Upper lobe of left lung (tissue), 6 donors: ENCODE measurements around the gene CIT. TPM values are rescaled to one million over a fixed set of nuclear protein-coding genes. Genes with fewer than 3 reads are reported as not detected.

Experiments
- ATAC-seq, 2 donors: fragments of 200-7000 bp; cut with Tn5 transposase; one replicate each; pipeline ENCODE4 v1.9.1; 2022; ENCODE audit warnings: mild to moderate bottlenecking in 2 of 2, moderate library complexity in 2 of 2; ENCODE audit not compliant: low FRiP score in 2 of 2
- DNase-seq, 2 donors: peaks; one replicate each; pipeline ENCODE4 v3.0.0-alpha.2; 2019 to 2020
- H3K27ac ChIP-seq, 4 donors: fragments of 200-600 bp; sonication (generic); one replicate each; pipeline ENCODE4 v1.5.1; 2016 to 2019
- H3K27me3 ChIP-seq, 4 donors: fragments of 200-600 bp; sonication (generic); one replicate each; pipeline ENCODE4 v1.5.1; 2017 to 2019
- H3K36me3 ChIP-seq, 4 donors: fragments of 200-600 bp; sonication (generic); one replicate each; pipeline ENCODE4 v1.5.1; 2016 to 2019
- H3K4me1 ChIP-seq, 4 donors: fragments of 200-600 bp; sonication (generic); one replicate each; pipeline ENCODE4 v1.5.1; 2018 to 2019
- H3K4me3 ChIP-seq, 4 donors: fragments of 200-600 bp; sonication (generic); one replicate each; pipeline ENCODE4 v1.5.1; 2017 to 2019; ENCODE audit warnings: mild to moderate bottlenecking in 2 of 4, moderate library complexity in 1 of 4
- H3K9me3 ChIP-seq, 4 donors: fragments of 200-600 bp; sonication (generic); one replicate each; pipeline ENCODE4 v1.5.1; 2018 to 2019
- CTCF ChIP-seq, 6 experiments: fragments of 450-650 bp in 4 of 6; fragments of 200-600 bp in 2 of 6; sonication (generic) in 2 of 6; IDR thresholded peaks; one replicate each; pipeline ENCODE4 v1.5.1; 2016 to 2019; ENCODE audit warnings: antibody characterized with exemption in 6 of 6
- EP300 ChIP-seq, 4 donors: sonication (generic); formaldehyde crosslinking; IDR thresholded peaks; one replicate each; pipeline ENCODE4 v1.5.1; 2017; ENCODE audit warnings: antibody characterized with exemption in 4 of 4, control low read depth in 2 of 4
- POLR2A ChIP-seq, 4 donors: fragments of 450-650 bp; IDR thresholded peaks; one replicate each; pipeline ENCODE4 v1.5.1; 2016 to 2017; ENCODE audit warnings: antibody characterized with exemption in 4 of 4, mild to moderate bottlenecking in 2 of 4
- POLR2AphosphoS5 ChIP-seq, 2 donors: sonication (generic); formaldehyde crosslinking; IDR thresholded peaks; one replicate each; pipeline ENCODE4 v1.5.1; 2017; ENCODE audit warnings: antibody characterized with exemption in 2 of 2
- WGBS, 2 donors: methylation state at CpG; one replicate each; pipeline ENCODE4 v1.1.5; 2017 to 2018; 5-methylcytosine and 5-hydroxymethylcytosine counted together
- total RNA-seq, 6 donors: library from RNA; depleted of rRNA in 4 of 6; stranded (reverse); fragments of >200 nt in 4 of 6; gene quantifications; one replicate each; pipeline versions ENCODE4 v1.1.0 to v1.2.1, GENCODE V29; 2016 to 2021
- donor health status: DM: no; HTN: no; CAD: no; lungs with moderate emphysema.
- donor health status: DM: no; HTN: yes; CAD: no; lungs with severe emphysema.

Gene CIT
- total RNA-seq, 6 donors from 2014 or later = 7.8 to 185 (median 73.6) TPM

DNA sequence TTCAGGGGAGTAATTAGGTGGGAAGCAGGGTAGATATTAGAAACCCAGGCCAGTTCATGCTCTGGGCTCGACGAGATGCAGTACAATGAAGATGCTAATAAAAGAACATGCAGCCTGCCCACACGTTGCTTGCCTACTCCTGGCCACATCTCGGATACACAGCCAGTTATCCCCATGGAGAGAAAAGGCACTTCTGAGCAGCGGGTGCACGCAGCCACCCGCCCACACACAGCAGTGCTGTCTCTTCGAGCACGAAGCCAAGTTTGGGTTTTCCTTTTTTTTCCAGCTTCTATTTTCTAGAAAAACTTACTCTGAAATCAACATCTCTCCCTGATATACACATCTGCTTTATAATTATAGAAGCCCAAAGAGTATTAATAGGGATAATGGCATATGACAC, 85.7 kb downstream of the CIT start:
- ATAC-seq (no peak), DNase-seq (peak in 1 of 2 donors; percentile 7)
- H3K4me1 ChIP-seq = no peaks in the 10 kb centered on the region
- H3K27me3 ChIP-seq = no peaks in the 10 kb centered on the region
- TF ChIP-seq POLR2AphosphoS5 (IDR thresholded peaks at IDR 0.05) = no peak
- no peak for TF ChIP-seq POLR2A (IDR thresholded peaks at IDR 0.05)
- TF ChIP-seq CTCF (IDR thresholded peaks at IDR 0.05) = no peak
- no peak for TF ChIP-seq EP300 (IDR thresholded peaks at IDR 0.05)
- WGBS, 2 donors = 92 to 93% methylated on average over 9 of the region's 9 CpGs
- H3K9me3 ChIP-seq = no peaks in the 10 kb centered on the region
- no peak overlapping the region for H3K27ac ChIP-seq
- H3K36me3 ChIP-seq = no peaks in the 10 kb centered on the region
- H3K4me3 ChIP-seq = no peak overlapping the region

DNA sequence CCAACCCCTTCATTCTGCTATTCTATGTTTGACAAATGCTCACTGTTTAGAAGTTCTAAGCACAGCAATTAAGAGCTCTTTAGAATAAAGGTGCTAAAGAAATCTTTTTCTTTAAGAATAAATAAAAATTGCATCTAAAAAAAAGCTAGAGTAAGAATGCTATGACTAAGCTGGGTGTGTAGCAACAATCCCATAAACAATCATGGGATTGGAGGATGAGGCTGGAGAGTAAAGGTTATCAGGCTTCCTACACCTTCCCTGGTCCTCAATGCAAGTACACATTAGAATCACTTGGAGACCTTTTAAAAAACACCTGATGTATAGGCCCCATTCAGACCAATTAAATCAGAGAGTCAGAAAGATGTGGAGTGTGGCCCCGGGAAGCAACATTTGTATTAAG, 88.3 kb downstream of the CIT start:
- TF ChIP-seq POLR2AphosphoS5 (IDR thresholded peaks at IDR 0.05) (no peak), POLR2A (IDR thresholded peaks at IDR 0.05) (no peak)
- no peak for ATAC-seq
- no peak overlapping the region for H3K4me3 ChIP-seq
- DNase-seq = no peak
- H3K27me3 ChIP-seq = no peaks in the 10 kb centered on the region
- no peaks in the 10 kb centered on the region for H3K4me1 ChIP-seq
- H3K9me3 ChIP-seq = peaks cover 0 to 4% (median 0%) of the 10 kb centered on the region in 4 donors
- no peaks in the 10 kb centered on the region for H3K36me3 ChIP-seq
- WGBS, 2 donors = 92 to 96% methylated on average over 1 of the region's 1 CpG
- H3K27ac ChIP-seq = no peak overlapping the region

DNA sequence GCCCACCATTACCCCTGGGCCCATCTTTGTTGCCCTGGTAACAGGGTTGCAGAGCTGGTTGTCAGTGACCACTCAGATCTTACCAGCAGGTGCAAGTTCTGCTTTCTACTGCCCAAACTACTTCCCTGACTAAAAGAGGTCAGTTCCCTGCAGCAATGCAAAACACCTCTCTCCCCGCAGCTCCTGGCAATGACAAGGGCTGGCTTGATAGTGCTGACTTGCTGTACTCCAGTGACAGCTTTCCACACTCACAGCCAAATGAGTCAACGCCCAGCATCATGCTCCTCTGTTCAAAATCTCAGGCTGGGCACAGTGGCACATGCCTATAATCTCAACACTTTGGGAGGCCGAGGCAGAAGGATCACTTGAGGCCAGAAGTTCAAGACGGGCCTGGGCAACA, 90.6 kb downstream of the CIT start:
- WGBS, 2 donors = 97 to 99% methylated on average over 3 to 4 of the region's 4 CpGs
- peaks cover 0 to 4% (median 0%) of the 10 kb centered on the region in 4 donors for H3K9me3 ChIP-seq
- DNase-seq = no peak

GRCh38 chr12:119784673-119785072, 92.4 kb downstream of the CIT start:
- TF ChIP-seq POLR2A (IDR thresholded peaks at IDR 0.05) = no peak
- TF ChIP-seq POLR2AphosphoS5 (IDR thresholded peaks at IDR 0.05) = no peak
- DNase-seq = peak in 1 of 2 donors; percentile 58
- Histone ChIP-seq H3K36me3 (no peaks in the 10 kb centered on the region), H3K4me1 (peaks cover 0 to 8% (median 0%) of the 10 kb centered on the region in 4 donors), H3K9me3 (peaks cover 0 to 4% (median 0%) of the 10 kb centered on the region in 4 donors), H3K27ac (no peak overlapping the region), H3K27me3 (no peaks in the 10 kb centered on the region), H3K4me3 (no peak overlapping the region)
- 97 to 99% methylated on average over 17 of the region's 17 CpGs for WGBS, 2 donors
- ATAC-seq = no peak

More for the DNA sequence above, 90.6 kb downstream of the CIT start:
- Histone ChIP-seq H3K27me3 (no peaks in the 10 kb centered on the region), H3K4me3 (no peak overlapping the region), H3K27ac (no peak overlapping the region), H3K36me3 (no peaks in the 10 kb centered on the region), H3K4me1 (no peaks in the 10 kb centered on the region)
- no peak for ATAC-seq
- TF ChIP-seq POLR2A (IDR thresholded peaks at IDR 0.05) = no peak
- no peak for TF ChIP-seq CTCF (IDR thresholded peaks at IDR 0.05)

DNA sequence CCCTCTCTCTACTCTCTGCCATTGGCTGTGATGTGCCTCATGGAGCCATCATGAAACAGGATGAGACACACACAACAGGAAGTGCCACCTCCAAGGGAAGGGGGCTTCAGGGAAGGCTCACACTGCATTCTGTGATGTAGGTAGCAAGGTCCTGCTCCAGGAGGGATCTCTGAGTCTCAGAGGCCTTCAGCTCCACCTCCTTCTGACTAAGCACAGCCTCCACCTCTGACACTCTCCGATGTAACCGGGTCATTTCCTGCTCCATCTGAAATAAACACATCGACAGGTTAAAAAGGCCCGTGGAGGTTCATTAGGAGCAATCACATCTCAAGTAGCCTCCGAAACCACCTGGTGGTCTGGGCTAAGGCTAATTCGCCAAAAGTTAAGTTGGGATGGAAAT, 93.3 kb downstream of the CIT start:
- H3K36me3 ChIP-seq = no peaks in the 10 kb centered on the region
- DNase-seq (no peak), ATAC-seq (no peak)
- H3K4me1 ChIP-seq = peaks cover 0 to 8% (median 0%) of the 10 kb centered on the region in 4 donors
- WGBS, 2 donors = 91 to 96% methylated on average over 6 of the region's 6 CpGs
- peaks cover 0 to 4% (median 0%) of the 10 kb centered on the region in 4 donors for H3K9me3 ChIP-seq
- no peak overlapping the region for H3K4me3 ChIP-seq
- no peak overlapping the region for H3K27ac ChIP-seq
- H3K27me3 ChIP-seq = no peaks in the 10 kb centered on the region
- TF ChIP-seq POLR2AphosphoS5 (IDR thresholded peaks at IDR 0.05) (no peak), CTCF (IDR thresholded peaks at IDR 0.05) (no peak), POLR2A (IDR thresholded peaks at IDR 0.05) (no peak), EP300 (IDR thresholded peaks at IDR 0.05) (no peak)

DNA sequence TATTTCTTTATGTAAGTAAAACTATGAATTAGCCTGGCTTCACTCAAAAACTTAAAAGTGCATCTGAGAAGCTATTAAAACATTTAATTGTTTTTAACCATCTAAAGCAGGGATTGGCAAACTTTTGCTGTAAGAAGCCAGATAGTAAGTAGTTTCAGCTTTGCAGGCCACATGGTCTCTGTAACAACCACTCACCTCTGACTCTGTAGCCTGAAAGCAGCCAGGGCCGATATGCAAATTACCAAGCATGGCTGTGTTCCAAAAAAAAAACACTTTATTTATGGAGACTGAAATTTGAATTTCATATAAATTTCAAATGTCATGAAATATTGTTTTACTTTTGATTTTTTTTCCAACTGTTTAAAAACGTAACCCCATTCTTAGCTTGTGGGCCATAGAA, 95.3 kb downstream of the CIT start:
- no peak overlapping the region for H3K27ac ChIP-seq
- TF ChIP-seq POLR2AphosphoS5 (IDR thresholded peaks at IDR 0.05) (no peak), CTCF (IDR thresholded peaks at IDR 0.05) (no peak), POLR2A (IDR thresholded peaks at IDR 0.05) (no peak), EP300 (IDR thresholded peaks at IDR 0.05) (no peak)
- peaks cover 0 to 8% (median 0%) of the 10 kb centered on the region in 4 donors for H3K4me1 ChIP-seq
- no peaks in the 10 kb centered on the region for H3K27me3 ChIP-seq
- WGBS, 2 donors = 83 to 86% methylated on average over 2 of the region's 2 CpGs
- no peak for ATAC-seq
- peaks cover 0 to 4% (median 0%) of the 10 kb centered on the region in 4 donors for H3K9me3 ChIP-seq
- H3K36me3 ChIP-seq = no peaks in the 10 kb centered on the region
- no peak overlapping the region for H3K4me3 ChIP-seq
- DNase-seq = no peak
